ENCODE measurements around the gene MCIDAS. TPM values are rescaled to one million over a fixed set of nuclear protein-coding genes. Genes with fewer than 3 reads are reported as not detected.

Gene MCIDAS
- total RNA-seq, 4 donors from 2014 or later = not detected

- H3K4me1 ChIP-seq = peaks cover 0 to 30% (median 25%) of the 10 kb centered on the region in 3 donors
- H3K4me3 ChIP-seq = no peak overlapping the region
- H3K9me3 ChIP-seq = no peaks in the 10 kb centered on the region
- H3K27ac ChIP-seq = no peak overlapping the region
- ATAC-seq = no peak
- TF ChIP-seq EP300 (IDR thresholded peaks at IDR 0.05) = no peak
- no peak for TF ChIP-seq CTCF (IDR thresholded peaks at IDR 0.05)
- no peak for TF ChIP-seq POLR2AphosphoS5 (IDR thresholded peaks at IDR 0.05)
- TF ChIP-seq POLR2A (IDR thresholded peaks at IDR 0.05) = no peak
- H3K36me3 ChIP-seq = no peaks in the 10 kb centered on the region
- WGBS, 2 donors (ENCODE audit: low coverage in 1 of 2) = 78 to 80% methylated on average over 1 to 10 of the region's 10 CpGs
- H3K27me3 ChIP-seq = peaks cover 88% of the 10 kb centered on the region
Observed at GRCh38 chr5:55236800-55237199, 9.7 kb upstream of the MCIDAS start.

GRCh38 chr5:55234121-55234700, 7.1 kb upstream of the MCIDAS start:
- no peak for TF ChIP-seq POLR2AphosphoS5 (IDR thresholded peaks at IDR 0.05)
- no peak for TF ChIP-seq CTCF (IDR thresholded peaks at IDR 0.05)
- TF ChIP-seq EP300 (IDR thresholded peaks at IDR 0.05) = no peak
- TF ChIP-seq POLR2A (IDR thresholded peaks at IDR 0.05) = no peak
- no peak for ATAC-seq
- 23% methylated on average over 11 of the region's 31 CpGs; no CpG with 5 or more reads in 1 of the 2 donors for WGBS, 2 donors (ENCODE audit: low coverage in 1 of 2)
- H3K9me3 ChIP-seq = no peaks in the 10 kb centered on the region
- no peaks in the 10 kb centered on the region for H3K36me3 ChIP-seq
- H3K27ac ChIP-seq = no peak overlapping the region
- peaks cover 98% of the 10 kb centered on the region for H3K27me3 ChIP-seq
- H3K4me1 ChIP-seq = peaks cover 0 to 41% (median 35%) of the 10 kb centered on the region in 3 donors
- H3K4me3 ChIP-seq = peak overlapping the region; percentile 26 to 59

GRCh38 chr5:55232985-55233928, 6.1 kb upstream of the MCIDAS start, which contains the start of gene CCNO:
CCNO (minus strand) TSS chr5:55233608; CDS start chr5:55233523, 85 bp downstream.
- TF ChIP-seq EP300 (IDR thresholded peaks at IDR 0.05) (no peak), POLR2AphosphoS5 (IDR thresholded peaks at IDR 0.05) (peak; percentile 6), CTCF (IDR thresholded peaks at IDR 0.05) (no peak)
- peak; percentile 87 for ATAC-seq
- peak within 1 kb of the TSS; percentile 26 to 59 for H3K4me3 ChIP-seq
- H3K9me3 ChIP-seq = no peaks in the 10 kb centered on the region
- H3K36me3 ChIP-seq = no peaks in the 10 kb centered on the region
- H3K27me3 ChIP-seq = peaks cover 99% of the 10 kb centered on the region
- peaks cover 0 to 41% (median 35%) of the 10 kb centered on the region in 3 donors for H3K4me1 ChIP-seq
- peak within 1 kb of the TSS in 1 of 4 donors; percentile 7 for H3K27ac ChIP-seq
- WGBS, 2 donors (ENCODE audit: low coverage in 1 of 2) = 0% methylated on average over 6 of the region's 106 CpGs; no CpG with 5 or more reads in 1 of the 2 donors

GRCh38 chr5:55232271-55232984, 5.3 kb upstream of the MCIDAS start:
- Histone ChIP-seq H3K4me1 (peaks cover 0 to 47% (median 38%) of the 10 kb centered on the region in 3 donors), H3K9me3 (no peaks in the 10 kb centered on the region), H3K27ac (no peak overlapping the region), H3K4me3 (peak overlapping the region; percentile 26 to 59), H3K36me3 (no peaks in the 10 kb centered on the region), H3K27me3 (peaks cover 100% of the 10 kb centered on the region)
- TF ChIP-seq EP300 (IDR thresholded peaks at IDR 0.05) (no peak), POLR2AphosphoS5 (IDR thresholded peaks at IDR 0.05) (peak; percentile 1)
- WGBS, 2 donors (ENCODE audit: low coverage in 1 of 2) = 0 to 2% methylated on average over 3 to 30 of the region's 45 CpGs
- peak; percentile 11 for ATAC-seq

GRCh38 chr5:55231919-55232270, 4.8 kb upstream of the MCIDAS start:
- Histone ChIP-seq H3K27me3 (peaks cover 100% of the 10 kb centered on the region), H3K27ac (no peak overlapping the region), H3K4me1 (peaks cover 0 to 52% (median 43%) of the 10 kb centered on the region in 3 donors), H3K4me3 (peak overlapping the region in 1 of 2 donors; percentile 59), H3K9me3 (no peaks in the 10 kb centered on the region), H3K36me3 (no peaks in the 10 kb centered on the region)
- no peak for TF ChIP-seq CTCF (IDR thresholded peaks at IDR 0.05)
- no peak for TF ChIP-seq POLR2A (IDR thresholded peaks at IDR 0.05)
- no peak for TF ChIP-seq EP300 (IDR thresholded peaks at IDR 0.05)
- TF ChIP-seq POLR2AphosphoS5 (IDR thresholded peaks at IDR 0.05) = peak; percentile 59
- ATAC-seq = no peak
- 3 to 12% methylated on average over 5 to 7 of the region's 11 CpGs for WGBS, 2 donors (ENCODE audit: low coverage in 1 of 2)
